Neural cell (in vitro differentiated cells): Measurements from ENCODE around the gene GTPBP2. TPM values are rescaled to one million over a fixed set of nuclear protein-coding genes. Genes with fewer than 3 reads are reported as not detected.
"Not testable (repeated sequence)": the region's sequence is repeated elsewhere in the genome, so short reads cannot be mapped to it uniquely, and the experiment has no call there.

Source experiments
- H2AFZ ChIP-seq: fragments of 200-600, 300-800 bp; sonication (generic), shearing (Covaris generic); 2 replicates; pipeline ENCODE4 v1.6.0; 2014; ENCODE audit warnings: low read depth, mild to moderate bottlenecking, antibody characterized with exemption, low read length, moderate library complexity
- H3F3A ChIP-seq: fragments of 200-600 bp; shearing (Covaris generic); 2 replicates; pipeline ENCODE4 v1.6.1; 2016; ENCODE audit warnings: mild to moderate bottlenecking, moderate library complexity, mixed read lengths, antibody characterized with exemption, low read length; ENCODE audit not compliant: insufficient read depth, poor library complexity, severe bottlenecking
- H3K27ac ChIP-seq: fragments of 200-600, 300-800 bp; sonication (generic), shearing (Covaris generic); 2 replicates; pipeline ENCODE4 v1.5.1; 2014; ENCODE audit warnings: mild to moderate bottlenecking, low read length, moderate library complexity
- H3K27me3 ChIP-seq: fragments of 300-800, 200-600 bp; sonication (generic), shearing (Covaris generic); 2 replicates; pipeline ENCODE4 v1.6.0; 2014; ENCODE audit warnings: mild to moderate bottlenecking, low read depth, low read length, moderate library complexity; ENCODE audit not compliant: insufficient read depth
- H3K36me3 ChIP-seq: fragments of 300-800, 200-600 bp; sonication (generic), shearing (Covaris generic); 2 replicates; pipeline ENCODE4 v1.5.1; 2014; ENCODE audit warnings: mild to moderate bottlenecking, antibody characterized with exemption, low read length, moderate library complexity; ENCODE audit not compliant: insufficient read depth
- H3K4me2 ChIP-seq: fragments of 300-800, 200-600 bp; sonication (generic), shearing (Covaris generic); 2 replicates; pipeline ENCODE4 v1.6.0; 2014; ENCODE audit warnings: mild to moderate bottlenecking, low read length
- H3K4me3 ChIP-seq: fragments of 300-800, 200-600 bp; sonication (generic), shearing (Covaris generic); 2 replicates; pipeline ENCODE4 v1.5.1; 2014; ENCODE audit warnings: mild to moderate bottlenecking, low read length, moderate library complexity
- H3K79me2 ChIP-seq: fragments of 200-600 bp; shearing (Covaris generic); replicated peaks from 2 replicates; pipeline ENCODE4 v1.6.0; 2014; ENCODE audit warnings: mild to moderate bottlenecking, low read length, moderate library complexity; ENCODE audit not compliant: insufficient read depth
- H3K9ac ChIP-seq: fragments of 300-800, 200-600 bp; sonication (generic), shearing (Covaris generic); 2 replicates; pipeline ENCODE4 v1.6.1; 2016; ENCODE audit warnings: mild to moderate bottlenecking, low read length, mixed read lengths
- H3K9me2 ChIP-seq: fragments of 200-600 bp; shearing (Covaris generic); 2 replicates; pipeline ENCODE4 v1.6.1; 2016; ENCODE audit warnings: mild to moderate bottlenecking, low read length, mixed read lengths; ENCODE audit not compliant: insufficient read depth
- H3K9me3 ChIP-seq: fragments of 200-600, 300-800 bp; sonication (generic), shearing (Covaris generic); 2 replicates; pipeline ENCODE4 v1.6.1; 2016; ENCODE audit warnings: mild to moderate bottlenecking, mixed run types, low read length, moderate library complexity, mixed read lengths
- H4K20me1 ChIP-seq: fragments of 200-600 bp; shearing (Covaris generic); 2 replicates; pipeline ENCODE4 v1.6.1; 2016; ENCODE audit warnings: mild to moderate bottlenecking, mixed run types; ENCODE audit not compliant: insufficient read depth
- CTCF ChIP-seq: fragments of 450-650 bp; IDR thresholded peaks from 2 replicates; pipeline ENCODE4 v1.5.1; 2014; ENCODE audit warnings: antibody characterized with exemption, mild to moderate bottlenecking, moderate library complexity; ENCODE audit not compliant: poor library complexity, severe bottlenecking
- EP300 ChIP-seq: fragments of 450-650 bp; conservative IDR thresholded peaks from 2 replicates; pipeline ENCODE4 v1.6.1; 2014; ENCODE audit warnings: antibody characterized with exemption, mild to moderate bottlenecking, moderate library complexity; ENCODE audit not compliant: poor library complexity, severe bottlenecking
- EZH2 ChIP-seq: fragments of 200-600, 300-800 bp; shearing (Covaris generic), sonication (generic); IDR thresholded peaks from 2 replicates; pipeline ENCODE4 v1.6.1; 2014; ENCODE audit warnings: antibody characterized with exemption, low read length, borderline replicate concordance, mild to moderate bottlenecking; ENCODE audit not compliant: insufficient read depth, poor library complexity, severe bottlenecking
- MXI1 ChIP-seq: fragments of 450-650 bp; conservative IDR thresholded peaks from 2 replicates; pipeline ENCODE4 v1.6.1; 2014; ENCODE audit warnings: antibody characterized with exemption, mild to moderate bottlenecking; ENCODE audit not compliant: poor library complexity, severe bottlenecking
- POLR2AphosphoS5 ChIP-seq: IDR thresholded peaks from 2 replicates; pipeline ENCODE4 v1.6.1; 2012
- RAD21 ChIP-seq: fragments of 450-650 bp; conservative IDR thresholded peaks from 2 replicates; pipeline ENCODE4 v1.6.1; 2014; ENCODE audit warnings: antibody characterized with exemption, mild to moderate bottlenecking, moderate library complexity
- REST ChIP-seq: IDR thresholded peaks from 2 replicates; pipeline ENCODE4 v1.6.1; 2012; ENCODE audit warnings: borderline replicate concordance
- SMC3 ChIP-seq: fragments of 450-650 bp; conservative IDR thresholded peaks from 2 replicates; pipeline ENCODE4 v1.6.1; 2014; ENCODE audit warnings: antibody characterized with exemption, mild to moderate bottlenecking, moderate library complexity; ENCODE audit not compliant: poor library complexity
- TAF1 ChIP-seq: IDR thresholded peaks from 2 replicates; pipeline ENCODE4 v1.6.1; 2012; ENCODE audit warnings: low read depth
- polyA plus RNA-seq: library from polyadenylated mRNA; depleted of rRNA; stranded (reverse); fragments of >200 nt; gene quantifications from 2 replicates; pipeline ENCODE4 v1.2.3, GENCODE V29; 2014

GTPBP2 gene
- polyA plus RNA-seq, 1 donor from 2014 or later, result 103 TPM

- Histone ChIP-seq H3K9me3 (no peaks in the 10 kb centered on the region), H3K9ac (no peak overlapping the region), H3K27me3 (no peaks in the 10 kb centered on the region), H3K36me3 (peaks cover 5% of the 10 kb centered on the region), H2AFZ (no peak overlapping the region), H3K4me3 (no peak overlapping the region), H3K27ac (no peak overlapping the region), H4K20me1 (no peaks in the 10 kb centered on the region), H3F3A (no peaks in the 10 kb centered on the region), H3K4me2 (no peak overlapping the region), H3K9me2 (no peaks in the 10 kb centered on the region), H3K79me2 (no peaks in the 10 kb centered on the region)
- no peak for TF ChIP-seq POLR2AphosphoS5
- TF ChIP-seq EP300, result no peak
- TF ChIP-seq REST, result no peak
- TF ChIP-seq RAD21, result no peak
- TF ChIP-seq MXI1, result no peak
- TF ChIP-seq EZH2, result no peak
- no peak for TF ChIP-seq TAF1
- TF ChIP-seq CTCF, result no peak
- TF ChIP-seq SMC3, result no peak
These were observed 28.2 kb upstream of the GTPBP2 start for GRCh38 chr6:43657221-43657802.

GRCh38 chr6:43652822-43653221, 23.8 kb upstream of the GTPBP2 start:
- not testable (repeated sequence) for H3K4me3 ChIP-seq, H3K4me2 ChIP-seq

GRCh38 chr6:43648248-43648647, 19.2 kb upstream of the GTPBP2 start:
- no peaks in the 10 kb centered on the region for H4K20me1 ChIP-seq
- TF ChIP-seq EZH2, result no peak
- no peak for TF ChIP-seq EP300
- no peak for TF ChIP-seq SMC3
- TF ChIP-seq CTCF, result no peak
- TF ChIP-seq TAF1, result no peak
- no peak overlapping the region for H3K27ac ChIP-seq
- H3K36me3 ChIP-seq, result no peaks in the 10 kb centered on the region
- H3K4me3 ChIP-seq, result no peak overlapping the region
- no peaks in the 10 kb centered on the region for H3K79me2 ChIP-seq
- no peak overlapping the region for H2AFZ ChIP-seq
- no peak overlapping the region for H3K4me2 ChIP-seq
- H3K9me3 ChIP-seq, result no peaks in the 10 kb centered on the region
- H3K9me2 ChIP-seq, result no peaks in the 10 kb centered on the region
- H3K9ac ChIP-seq, result no peak overlapping the region
- H3K27me3 ChIP-seq, result no peaks in the 10 kb centered on the region
- H3F3A ChIP-seq, result no peaks in the 10 kb centered on the region

More at GRCh38 chr6:43652822-43653221, 23.8 kb upstream of the GTPBP2 start:
- H3K9ac ChIP-seq, H2AFZ ChIP-seq, H3K9me2 ChIP-seq, H3K27ac ChIP-seq, H3K9me3 ChIP-seq, H3K27me3 ChIP-seq, H3K36me3 ChIP-seq, H4K20me1 ChIP-seq, H3K79me2 ChIP-seq, H3F3A ChIP-seq: not testable (repeated sequence)
